Body of pancreas (tissue), 4 donors: ENCODE results near the gene LINGO4.

ENCODE experiments used
- POLR2A ChIP-seq, 3 donors: fragments of 450-650 bp; IDR thresholded peaks; one replicate each; pipeline ENCODE4 v1.6.1; 2016; ENCODE audit warnings: antibody characterized with exemption in 3 of 3, mild to moderate bottlenecking in 2 of 3
- TF ChIP-seq, protein P1 (sequence below), 7 experiments: fragments of 450-650 bp in 4 of 7; fragments of 200-600 bp in 3 of 7; sonication (generic) in 3 of 7; IDR thresholded peaks; one replicate each; pipeline ENCODE4 v1.5.1; 2016 to 2019; ENCODE audit warnings: antibody characterized with exemption in 7 of 7

DNA sequence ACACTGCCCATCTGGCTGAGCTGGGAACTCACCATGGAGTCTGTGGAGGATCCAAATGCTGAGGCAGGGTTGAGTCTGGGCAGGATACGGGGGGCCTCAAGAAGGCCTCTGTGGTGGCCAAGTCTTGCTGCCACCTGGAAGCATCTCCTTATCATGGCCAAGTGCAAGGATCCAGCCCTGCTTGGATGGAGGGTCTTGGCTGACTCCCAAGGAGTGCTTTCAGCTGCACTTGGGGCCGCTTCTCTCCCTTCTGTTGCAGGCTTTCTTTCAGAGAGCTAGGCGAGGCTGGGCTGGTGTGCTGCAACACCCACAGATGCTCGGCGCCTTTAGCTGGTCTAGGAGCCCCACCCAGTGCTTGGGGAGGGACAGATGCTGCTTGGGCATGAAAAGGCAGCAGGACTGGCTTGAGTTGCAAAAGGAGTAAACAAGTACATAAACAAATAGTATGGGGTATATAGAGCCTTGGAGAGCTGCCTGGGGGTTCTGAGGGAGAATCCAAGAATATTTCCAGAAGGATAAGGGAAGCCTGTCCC, 48.3 kb upstream of the LINGO4 start, which contains the start of gene THEM5:
- TF ChIP-seq, protein P1, sequence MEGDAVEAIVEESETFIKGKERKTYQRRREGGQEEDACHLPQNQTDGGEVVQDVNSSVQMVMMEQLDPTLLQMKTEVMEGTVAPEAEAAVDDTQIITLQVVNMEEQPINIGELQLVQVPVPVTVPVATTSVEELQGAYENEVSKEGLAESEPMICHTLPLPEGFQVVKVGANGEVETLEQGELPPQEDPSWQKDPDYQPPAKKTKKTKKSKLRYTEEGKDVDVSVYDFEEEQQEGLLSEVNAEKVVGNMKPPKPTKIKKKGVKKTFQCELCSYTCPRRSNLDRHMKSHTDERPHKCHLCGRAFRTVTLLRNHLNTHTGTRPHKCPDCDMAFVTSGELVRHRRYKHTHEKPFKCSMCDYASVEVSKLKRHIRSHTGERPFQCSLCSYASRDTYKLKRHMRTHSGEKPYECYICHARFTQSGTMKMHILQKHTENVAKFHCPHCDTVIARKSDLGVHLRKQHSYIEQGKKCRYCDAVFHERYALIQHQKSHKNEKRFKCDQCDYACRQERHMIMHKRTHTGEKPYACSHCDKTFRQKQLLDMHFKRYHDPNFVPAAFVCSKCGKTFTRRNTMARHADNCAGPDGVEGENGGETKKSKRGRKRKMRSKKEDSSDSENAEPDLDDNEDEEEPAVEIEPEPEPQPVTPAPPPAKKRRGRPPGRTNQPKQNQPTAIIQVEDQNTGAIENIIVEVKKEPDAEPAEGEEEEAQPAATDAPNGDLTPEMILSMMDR (IDR thresholded peaks at IDR 0.05), result no peak
- TF ChIP-seq POLR2A (IDR thresholded peaks at IDR 0.05), result no peak
